H1 (cell line): ENCODE data around the gene NDFIP2. TPM values are rescaled to one million over a fixed set of nuclear protein-coding genes. Genes with fewer than 3 reads are reported as not detected.

Experiments used
- CTCF ChIA-PET: fragments of 300-600 bp; sonication (Branson Sonifier 250); formaldehyde crosslinking; loops from one replicate; lab custom pipeline; 2021; ENCODE audit not compliant: partially characterized antibody; lab: Charles Lee
- POLR2A ChIA-PET: fragments of 300-600 bp; sonication (Branson Sonifier 250); formaldehyde crosslinking; loops from one replicate; lab custom pipeline; 2021; ENCODE audit warnings: inconsistent platforms; ENCODE audit not compliant: partially characterized antibody; lab: Charles Lee
- DNase-seq, 2 experiments: peaks; one replicate each; pipeline versions ENCODE4 v3.0.0 to v3.0.0-alpha.2; 2010 to 2022; ENCODE audit warnings: low spot score in 2 of 2, low read depth in 1 of 2, mixed read lengths in 1 of 2
- FAIRE-seq: peaks from 2 replicates; lab custom pipeline; 2011; peaks lifted over from hg19 to GRCh38; lab: Jason Lieb, UNC
- H2AFZ ChIP-seq: 2 replicates; pipeline ENCODE4 v1.8.1; 2012; ENCODE audit warnings: low read length, inconsistent platforms
- H2AK5ac ChIP-seq: 2 replicates; pipeline ENCODE4 v1.6.1; 2013; ENCODE audit warnings: low read depth, low read length
- H2BK120ac ChIP-seq: replicated peaks from 2 replicates; pipeline ENCODE3; 2013; ENCODE audit warnings: low read depth, low read length, inconsistent platforms
- H2BK12ac ChIP-seq: 2 replicates; pipeline ENCODE4 v1.6.1; 2013; ENCODE audit warnings: low read depth, low read length
- H2BK15ac ChIP-seq: 2 replicates; pipeline ENCODE4 v1.6.1; 2013; ENCODE audit warnings: low read length
- H2BK20ac ChIP-seq: 2 replicates; pipeline ENCODE4 v1.6.1; 2013; ENCODE audit warnings: low read length
- H2BK5ac ChIP-seq: 2 replicates; pipeline ENCODE4 v1.6.1; 2013; ENCODE audit warnings: low read depth, low read length
- H3K14ac ChIP-seq: 2 replicates; pipeline ENCODE4 v1.6.1; 2013; ENCODE audit warnings: inconsistent platforms; ENCODE audit not compliant: insufficient read length
- H3K18ac ChIP-seq: 2 replicates; pipeline ENCODE4 v1.6.1; 2013; ENCODE audit warnings: low read length; ENCODE audit errors: extremely low read depth
- H3K23ac ChIP-seq: 2 replicates; pipeline ENCODE4 v1.6.1; 2013; ENCODE audit warnings: inconsistent platforms; ENCODE audit not compliant: insufficient read length
- H3K23me2 ChIP-seq: 2 replicates; pipeline ENCODE4 v1.6.1; 2013; ENCODE audit warnings: low read depth, low read length
- H3K27ac ChIP-seq: 2 replicates; pipeline ENCODE4 v1.6.1; 2011; ENCODE audit warnings: low read depth, low read length, inconsistent platforms
- H3K27me3 ChIP-seq, 4 experiments: replicated peaks in 1 of 4; 1 replicate in 1 of 4; 2 replicates in 3 of 4; pipeline versions ENCODE4 v1.6.1 to v1.8.1; 2011 to 2013; ENCODE audit warnings: low read length in 3 of 4, mild to moderate bottlenecking in 3 of 4, inconsistent platforms in 2 of 4, mixed read lengths in 2 of 4, moderate library complexity in 1 of 4; ENCODE audit not compliant: control insufficient read depth in 3 of 4, insufficient read depth in 3 of 4; ENCODE audit errors: extremely low read depth in 1 of 4
- H3K36me3 ChIP-seq, 4 experiments: 2 replicates each; pipeline versions ENCODE4 v1.6.1 to v1.8.1; 2011 to 2013; ENCODE audit warnings: mild to moderate bottlenecking in 4 of 4, low read length in 3 of 4, moderate library complexity in 2 of 4, control low read depth in 1 of 4, inconsistent platforms in 1 of 4; ENCODE audit not compliant: insufficient read depth in 4 of 4, control insufficient read depth in 2 of 4
- H3K4ac ChIP-seq: replicated peaks from 2 replicates; pipeline ENCODE3; 2013; ENCODE audit warnings: low read length, low read depth, mixed read lengths, inconsistent platforms; ENCODE audit not compliant: insufficient read length
- H3K4me1 ChIP-seq, 4 experiments: replicated peaks in 1 of 4; 1 replicate in 1 of 4; 2 replicates in 3 of 4; pipeline versions ENCODE4 v1.6.1 to v1.8.1; 2011 to 2013; ENCODE audit warnings: low read length in 3 of 4, inconsistent platforms in 2 of 4, mixed read lengths in 1 of 4; ENCODE audit not compliant: insufficient read depth in 4 of 4, control insufficient read depth in 3 of 4
- H3K4me2 ChIP-seq, 2 experiments: 2 replicates each; pipeline versions ENCODE4 v1.6.1 to v1.8.1; 2011 to 2013; ENCODE audit warnings: low read depth in 2 of 2, low read length in 2 of 2, control low read depth in 1 of 2, inconsistent platforms in 1 of 2, mild to moderate bottlenecking in 1 of 2; ENCODE audit not compliant: insufficient read depth in 1 of 2
- H3K4me3 ChIP-seq, 4 experiments: fragments of 200-600, 300-600 bp in 1 of 4; sonication (generic), shearing (Covaris generic), sonication (Bioruptor Twin) in 1 of 4; 2 replicates each; pipeline versions ENCODE4 v1.5.1 to v1.8.1; 2011 to 2016; ENCODE audit warnings: low read length in 4 of 4, low read depth in 3 of 4, control low read depth in 2 of 4, inconsistent platforms in 2 of 4, mild to moderate bottlenecking in 2 of 4, mixed read lengths in 1 of 4, moderate library complexity in 1 of 4; ENCODE audit not compliant: insufficient read depth in 2 of 4; ENCODE audit errors: extremely low read depth in 1 of 4
- H3K56ac ChIP-seq: replicated peaks from 2 replicates; pipeline ENCODE3; 2013; ENCODE audit warnings: low read depth, mild to moderate bottlenecking, mixed read lengths, low read length, inconsistent platforms; ENCODE audit not compliant: insufficient read length
- H3K79me1 ChIP-seq: 2 replicates; pipeline ENCODE4 v1.6.1; 2013; ENCODE audit warnings: low read depth, low read length, control low read depth
- H3K79me2 ChIP-seq, 2 experiments: 2 replicates each; pipeline versions ENCODE4 v1.6.1 to v1.8.1; 2012 to 2013; ENCODE audit warnings: low read length in 2 of 2, mild to moderate bottlenecking in 2 of 2, inconsistent platforms in 1 of 2; ENCODE audit not compliant: insufficient read depth in 2 of 2, control insufficient read depth in 1 of 2
- H3K9ac ChIP-seq, 4 experiments: replicated peaks in 1 of 4; 1 replicate in 1 of 4; 2 replicates in 3 of 4; pipeline versions ENCODE4 v1.6.1 to v1.8.1; 2011 to 2013; ENCODE audit warnings: low read depth in 3 of 4, low read length in 3 of 4, control low read depth in 2 of 4, mild to moderate bottlenecking in 2 of 4, moderate library complexity in 2 of 4, inconsistent platforms in 1 of 4; ENCODE audit errors: extremely low read depth in 1 of 4
- H3K9me3 ChIP-seq, 2 experiments: 2 replicates each; pipeline versions ENCODE4 v1.6.1 to v1.8.1; 2012 to 2013; ENCODE audit warnings: mild to moderate bottlenecking in 2 of 2, moderate library complexity in 2 of 2, control low read depth in 1 of 2, inconsistent platforms in 1 of 2, low read depth in 1 of 2, low read length in 1 of 2, mixed read lengths in 1 of 2; ENCODE audit not compliant: insufficient read depth in 2 of 2
- H4K20me1 ChIP-seq, 2 experiments: replicated peaks in 1 of 2; 2 replicates each; pipeline versions ENCODE3 to v1.8.1; 2011 to 2013; ENCODE audit warnings: inconsistent platforms in 2 of 2, low read length in 2 of 2, mild to moderate bottlenecking in 1 of 2; ENCODE audit not compliant: insufficient read depth in 2 of 2, control insufficient read depth in 1 of 2
- H4K5ac ChIP-seq: 2 replicates; pipeline ENCODE4 v1.6.1; 2013; ENCODE audit warnings: low read length, low read depth, mixed read lengths, inconsistent platforms; ENCODE audit not compliant: insufficient read length
- H4K8ac ChIP-seq: 2 replicates; pipeline ENCODE4 v1.8.0; 2013; ENCODE audit warnings: mild to moderate bottlenecking, moderate library complexity, low read length, inconsistent platforms; ENCODE audit not compliant: insufficient read depth; ENCODE audit errors: extremely low read depth
- H4K91ac ChIP-seq: replicated peaks from 2 replicates; pipeline ENCODE3; 2013; ENCODE audit warnings: low read length, mixed read lengths, inconsistent platforms; ENCODE audit not compliant: insufficient read length
- ATF2 ChIP-seq: IDR thresholded peaks from 2 replicates; pipeline ENCODE4 v1.6.1; 2012; ENCODE audit warnings: low read length, inconsistent platforms
- EP300 ChIP-seq, 2 experiments: IDR thresholded peaks; 1 replicate in 1 of 2; 2 replicates in 1 of 2; pipeline ENCODE4 v1.6.1; 2011 to 2012; ENCODE audit warnings: low read depth in 2 of 2, low read length in 2 of 2, mild to moderate bottlenecking in 2 of 2, borderline replicate concordance in 1 of 2, inconsistent platforms in 1 of 2, moderate library complexity in 1 of 2
- FOSL1 ChIP-seq: IDR thresholded peaks from 2 replicates; pipeline ENCODE4 v1.6.1; 2011; ENCODE audit warnings: mild to moderate bottlenecking, low read depth, low read length, moderate library complexity; ENCODE audit not compliant: insufficient read depth
- JUN ChIP-seq: IDR thresholded peaks from 2 replicates; pipeline ENCODE4 v1.6.1; 2011; ENCODE audit warnings: low read depth, mild to moderate bottlenecking, improper control_type of control experiment, low read length
- KDM5A ChIP-seq: fragments of 200-600 bp; IDR thresholded peaks from 2 replicates; pipeline ENCODE4 v1.7.1; 2012; ENCODE audit warnings: mild to moderate bottlenecking, low read length, inconsistent platforms, mixed read lengths
- RFX5 ChIP-seq: IDR thresholded peaks from 2 replicates; pipeline ENCODE4 v1.6.1; 2011; ENCODE audit warnings: low read depth, low read length, improper control_type of control experiment, borderline replicate concordance
- SIX5 ChIP-seq: IDR thresholded peaks from 2 replicates; pipeline ENCODE4 v1.6.1; 2011; ENCODE audit warnings: mild to moderate bottlenecking, low read depth, low read length
- SP1 ChIP-seq: IDR thresholded peaks from 2 replicates; pipeline ENCODE4 v1.6.1; 2011; ENCODE audit warnings: low read depth, low read length
- SUZ12 ChIP-seq: fragments of 200-600 bp; sonication (generic); IDR thresholded peaks from 2 replicates; pipeline ENCODE4 v1.6.1; 2012; ENCODE audit warnings: mild to moderate bottlenecking, inconsistent platforms, low read length, moderate library complexity, mixed read lengths
- WGBS, 2 experiments: shearing (Covaris generic) in 1 of 2; methylation state at CpG; one replicate each; pipeline versions ENCODE4 v1.1.6 to v1.1.7; 2013 to 2015; ENCODE audit warnings: low lambda C conversion rate in 2 of 2, mixed read lengths in 2 of 2, inconsistent platforms in 1 of 2, low coverage in 1 of 2, missing lambda C conversion rate in 1 of 2; ENCODE audit not compliant: insufficient replicate concordance in 2 of 2, insufficient coverage in 1 of 2, insufficient read length in 1 of 2; ENCODE audit errors: extremely low coverage in 1 of 2, missing lambda C conversion rate in 1 of 2; 5-methylcytosine and 5-hydroxymethylcytosine counted together
- polyA plus RNA-seq, 7 experiments: library from polyadenylated mRNA; depleted of rRNA in 3 of 7; stranded (reverse) in 5 of 7; unstranded in 2 of 7; fragments of >200 nt in 5 of 7; fragments of 200-250 nt in 2 of 7; gene quantifications; 1 replicate in 5 of 7; 2 replicates in 1 of 7; 4 replicates in 1 of 7; pipeline versions ENCODE4 v1.2.1 to v1.2.3, GENCODE V29; 2011 to 2013; ENCODE audit warnings: missing spikeins in 2 of 7, mixed read lengths in 2 of 7
- total RNA-seq: library from RNA; stranded (reverse); fragmentation: NEBNext Ultra II Directional; extraction: Animal tissue kit (Norgen Biotek cat#: 25700); gene quantifications from 2 replicates; pipeline ENCODE4 v1.2.1, GENCODE V29; 2021

NDFIP2 gene
- total and polyA plus RNA-seq, 2 of the 8 experiments (the other 6 are each of a cell fraction or from before 2014, with no cell fraction given), result 11.1 to 32.9 TPM

DNA sequence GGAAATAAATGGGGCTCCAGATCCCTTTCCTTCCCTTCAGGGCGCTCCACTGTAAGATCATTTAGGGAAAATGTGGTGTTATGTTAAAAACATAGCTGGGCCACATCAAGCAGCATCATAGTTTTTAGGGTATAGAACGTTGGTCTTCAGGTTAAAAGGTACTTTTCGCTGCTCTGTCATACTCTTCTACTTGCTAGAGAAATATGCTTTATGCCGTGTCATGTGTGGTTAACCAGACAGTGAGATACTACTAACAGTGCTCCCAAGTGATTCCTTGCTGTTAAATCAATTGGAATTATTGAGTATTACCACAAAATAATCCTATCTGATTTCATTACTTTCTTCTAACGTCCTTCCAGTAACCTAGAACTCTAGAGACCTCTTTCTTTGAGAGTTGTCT is 1.1 kb upstream of the NDFIP2 start:
- Histone ChIP-seq H2AK5ac (no peak overlapping the region), H2BK5ac (no peak overlapping the region), H3K18ac (no peak overlapping the region), H2BK20ac (no peak overlapping the region), H4K91ac (no peak overlapping the region), H3K79me2 (peaks cover 0 to 30% of the 10 kb centered on the region in 2 experiments; a peak in 3 of 4 replicates), H2BK15ac (no peak overlapping the region), H3K56ac (no peak overlapping the region), H3K79me1 (no peaks in the 10 kb centered on the region), H3K4me3 (no peak overlapping the region), H3K23me2 (peaks cover 4% of the 10 kb centered on the region; the same call in 1 of the 2 replicates), H3K27me3 (no peaks in the 10 kb centered on the region; a peak in 1 of 7 replicates), H3K9ac (no peak overlapping the region), H4K20me1 (no peaks in the 10 kb centered on the region), H3K27ac (no peak overlapping the region), H2BK12ac (no peak overlapping the region), H2BK120ac (no peak overlapping the region), H4K8ac (no peak overlapping the region), H3K23ac (no peak overlapping the region), H4K5ac (no peak overlapping the region), H3K4ac (no peak overlapping the region), H3K14ac (no peak overlapping the region), H2AFZ (no peak overlapping the region), H3K4me2 (no peak overlapping the region; a peak in 1 of 4 replicates), H3K4me1 (peaks cover 0 to 3% (median 0%) of the 10 kb centered on the region in 4 experiments; a peak in 1 of 7 replicates), H3K9me3 (no peaks in the 10 kb centered on the region), H3K36me3 (no peaks in the 10 kb centered on the region)
- ChIA-PET POLR2A (no interaction called here), CTCF (interaction anchor here (1.9 kb wide), 1 partner anchor 56 kb away, joined by 13 read pairs; no protein-coding TSS in a partner anchor)
- FAIRE-seq (no peak), DNase-seq (no peak)
- 92% methylated on average over 5 of the region's 5 CpGs; no CpG with 5 or more reads in 1 of the 2 experiments for WGBS, 2 experiments
- TF ChIP-seq KDM5A (no peak), SIX5 (no peak), SUZ12 (no peak), EP300 (IDR thresholded peaks at IDR 0.05; ENCODE audit: borderline replicate concordance in 1 of 2, low read depth in 2 of 2, low read length in 2 of 2) (no peak), RFX5 (no peak), SP1 (no peak), JUN (no peak), FOSL1 (no peak), ATF2 (no peak)
